GM12878 (cell line): ENCODE measurements around the gene RAB3IL1. TPM values are rescaled to one million over a fixed set of nuclear protein-coding genes. Genes with fewer than 3 reads are reported as not detected.

Experiments used
- ATAC-seq: fragments of 200-7000 bp; cut with Tn5 transposase; 3 replicates; pipeline ENCODE4 v1.9.1; 2020; ENCODE audit warnings: mild to moderate bottlenecking, moderate library complexity
- BruUV-seq: library from RNA; stranded (reverse); fragments of 400-500 nt; replicated peaks from 2 replicates; lab custom pipeline; 2021; lab: Mats Ljungman, UMichigan
- CTCF ChIA-PET: fragments of 300-600 bp; sonication (Branson Sonifier 250); formaldehyde crosslinking; extraction: SDS; loops from one replicate; lab custom pipeline; 2021; ENCODE audit warnings: inconsistent platforms; lab: Yijun Ruan, JAX
- POLR2A ChIA-PET: fragments of 350-600 bp; formaldehyde crosslinking; extraction: SDS; loops from one replicate; lab custom pipeline; 2021; ENCODE audit warnings: inconsistent platforms; lab: Charles Lee
- RAD21 ChIA-PET: fragments of 300-600 bp; sonication (Branson Sonifier 250); formaldehyde crosslinking; loops from one replicate; lab custom pipeline; 2023; ENCODE audit warnings: antibody characterized with exemption; ENCODE audit not compliant: unreplicated experiment; lab: Charles Lee
- SMC1A ChIA-PET: fragments of 300-600 bp; sonication (Branson Sonifier 250); formaldehyde crosslinking; loops from one replicate; lab custom pipeline; 2023; ENCODE audit not compliant: unreplicated experiment, uncharacterized antibody; lab: Charles Lee
- DNase-seq: peaks from one replicate; pipeline ENCODE4 v3.0.0-alpha.2; 2011; ENCODE audit warnings: low read depth, low spot score
- FAIRE-seq: peaks from 3 replicates; lab custom pipeline; 2011; peaks lifted over from hg19 to GRCh38; lab: Jason Lieb, UNC
- H2AFZ ChIP-seq: 2 replicates; pipeline ENCODE4 v1.6.0; 2011; ENCODE audit warnings: low read depth, low read length, control low read depth; ENCODE audit not compliant: control insufficient read depth
- H3K27ac ChIP-seq: 2 replicates; pipeline ENCODE4 v1.5.1; 2011; ENCODE audit warnings: control low read depth; ENCODE audit not compliant: control insufficient read depth, insufficient read depth
- H3K27me3 ChIP-seq, 2 experiments: replicated peaks in 1 of 2; 2 replicates each; pipeline versions ENCODE4 v1.6.0 to v1.6.1; 2011; ENCODE audit warnings: low read length in 1 of 2; ENCODE audit not compliant: control insufficient read depth in 2 of 2, insufficient read depth in 2 of 2
- H3K36me3 ChIP-seq, 2 experiments: 2 replicates each; pipeline ENCODE4 v1.5.1; 2011; ENCODE audit warnings: low read length in 1 of 2; ENCODE audit not compliant: control insufficient read depth in 2 of 2, insufficient read depth in 2 of 2
- H3K4me1 ChIP-seq: 2 replicates; pipeline ENCODE4 v1.6.1; 2011; ENCODE audit warnings: mild to moderate bottlenecking, low read length, moderate library complexity, mixed read lengths; ENCODE audit not compliant: control insufficient read depth, insufficient read depth
- H3K4me2 ChIP-seq: 2 replicates; pipeline ENCODE4 v1.6.0; 2011; ENCODE audit warnings: control low read depth; ENCODE audit not compliant: control insufficient read depth, insufficient read depth
- H3K4me3 ChIP-seq: fragments of 200-600 bp; sonication (generic); 2 replicates; pipeline ENCODE4 v1.5.1; 2016
- H3K79me2 ChIP-seq: 2 replicates; pipeline ENCODE4 v1.6.0; 2011; ENCODE audit warnings: low read length; ENCODE audit not compliant: control insufficient read depth, insufficient read depth
- H3K9ac ChIP-seq: 2 replicates; pipeline ENCODE4 v1.8.0; 2011; ENCODE audit warnings: low read length, control low read depth, mixed read lengths; ENCODE audit not compliant: control insufficient read depth, insufficient read depth
- H3K9me3 ChIP-seq: replicated peaks from 3 replicates; pipeline ENCODE4 v1.5.1; 2011; ENCODE audit warnings: mild to moderate bottlenecking, low read length; ENCODE audit not compliant: control insufficient read depth, insufficient read depth
- H4K20me1 ChIP-seq: 2 replicates; pipeline ENCODE4 v1.6.0; 2011; ENCODE audit not compliant: control insufficient read depth, insufficient read depth
- HCFC1 ChIP-seq: fragments of 150-350 bp; IDR thresholded peaks from 2 replicates; pipeline ENCODE4 v1.6.1; 2014; ENCODE audit warnings: low read length
- NBN ChIP-seq: fragments of 450-650 bp; IDR thresholded peaks from 2 replicates; pipeline ENCODE4 v1.6.1; 2016
- NR2C1 ChIP-seq: fragments of 450-650 bp; IDR thresholded peaks from 2 replicates; pipeline ENCODE4 v1.6.1; 2017; ENCODE audit warnings: antibody characterized with exemption, mild to moderate bottlenecking, moderate library complexity
- WGBS: methylation state at CpG from one replicate; pipeline ENCODE4 v1.1.6; 2016; ENCODE audit warnings: low lambda C conversion rate; ENCODE audit not compliant: insufficient replicate concordance, insufficient coverage; ENCODE audit errors: missing lambda C conversion rate; 5-methylcytosine and 5-hydroxymethylcytosine counted together
- in situ Hi-C: fragments of 300-500 bp; cut with MboI; formaldehyde crosslinking; loops from 9 replicates; pipeline ENCODE4 v1.14.3; 2018; ENCODE audit warnings: mixed read lengths
- intact Hi-C: fragments of 100-400 bp; cut with micrococcal nuclease; formaldehyde crosslinking; loops from one replicate; pipeline ENCODE4 v1.14.2; 2022; ENCODE audit not compliant: unreplicated experiment
- polyA plus RNA-seq, 11 experiments: library from polyadenylated mRNA; depleted of rRNA in 4 of 11; unstranded in 6 of 11; stranded (reverse) in 5 of 11; fragments of >200 nt; fragmentation: Nextera tagmentation in 4 of 11; fragmentation: Illumina TruSeq in 1 of 11; extraction: Ambion mirVana in 4 of 11; extraction: Trizol in 1 of 11; gene quantifications; 1 replicate in 1 of 11; 2 replicates in 10 of 11; pipeline versions ENCODE4 v1.2.1 to v1.2.3, GENCODE V29; 2011 to 2016; ENCODE audit warnings: inconsistent platforms in 2 of 11, missing spikeins in 2 of 11, low read depth in 1 of 11
- total RNA-seq, 4 experiments: library from RNA; depleted of rRNA in 3 of 4; stranded (reverse); fragments of >200 nt in 3 of 4; fragmentation: Illumina TruSeq in 1 of 4; extraction: Trizol in 1 of 4; gene quantifications; 2 replicates each; pipeline versions ENCODE4 v1.2.1 to v1.2.3, GENCODE V29; 2013 to 2021
- TF ChIP-seq, protein P1 (sequence below): IDR thresholded peaks from 2 replicates; pipeline ENCODE4 v1.6.1; 2012; ENCODE audit warnings: improper control_type of control experiment, low read depth, low read length; ENCODE audit not compliant: insufficient replicate concordance

The RAB3IL1 gene
- total and polyA plus RNA-seq, 10 of the 15 experiments (the other 5 are each of a cell fraction or from before 2014, with no cell fraction given), result 0.04 TPM; not detected in 9

GRCh38 chr11:61853698-61854169 lies 63.6 kb downstream of the RAB3IL1 start:
- no peak for DNase-seq

More at GRCh38 chr11:61853698-61854169, 63.6 kb downstream of the RAB3IL1 start:
- no peaks in the 10 kb centered on the region for H3K9me3 ChIP-seq
- FAIRE-seq, result no peak
- H3K4me1 ChIP-seq, result peaks cover 5% of the 10 kb centered on the region; the same call in 1 of the 2 replicates
- no peak overlapping the region for H3K9ac ChIP-seq
- BruUV-seq, result no TSS peak
- ChIA-PET CTCF (interaction anchor here (1.4 to 1.9 kb wide), 2 partner anchors 17 to 56 kb away, joined by 6 to 8 read pairs; no protein-coding TSS in a partner anchor), POLR2A (no interaction called here), RAD21 (no interaction called here), SMC1A (no interaction called here)
- in situ Hi-C loops, result no loop called here
- no peak overlapping the region for H3K4me2 ChIP-seq
- no peak for ATAC-seq
- H3K36me3 ChIP-seq, result peaks cover 26 to 46% of the 10 kb centered on the region in 2 experiments
- no peaks in the 10 kb centered on the region for H3K27me3 ChIP-seq
- no peaks in the 10 kb centered on the region for H3K79me2 ChIP-seq
- intact Hi-C loops, result no loop called here
- no peak overlapping the region for H3K4me3 ChIP-seq
- H2AFZ ChIP-seq, result no peak overlapping the region
- TF ChIP-seq HCFC1 (no peak), NBN (no peak), NR2C1 (no peak)
- TF ChIP-seq, protein P1, sequence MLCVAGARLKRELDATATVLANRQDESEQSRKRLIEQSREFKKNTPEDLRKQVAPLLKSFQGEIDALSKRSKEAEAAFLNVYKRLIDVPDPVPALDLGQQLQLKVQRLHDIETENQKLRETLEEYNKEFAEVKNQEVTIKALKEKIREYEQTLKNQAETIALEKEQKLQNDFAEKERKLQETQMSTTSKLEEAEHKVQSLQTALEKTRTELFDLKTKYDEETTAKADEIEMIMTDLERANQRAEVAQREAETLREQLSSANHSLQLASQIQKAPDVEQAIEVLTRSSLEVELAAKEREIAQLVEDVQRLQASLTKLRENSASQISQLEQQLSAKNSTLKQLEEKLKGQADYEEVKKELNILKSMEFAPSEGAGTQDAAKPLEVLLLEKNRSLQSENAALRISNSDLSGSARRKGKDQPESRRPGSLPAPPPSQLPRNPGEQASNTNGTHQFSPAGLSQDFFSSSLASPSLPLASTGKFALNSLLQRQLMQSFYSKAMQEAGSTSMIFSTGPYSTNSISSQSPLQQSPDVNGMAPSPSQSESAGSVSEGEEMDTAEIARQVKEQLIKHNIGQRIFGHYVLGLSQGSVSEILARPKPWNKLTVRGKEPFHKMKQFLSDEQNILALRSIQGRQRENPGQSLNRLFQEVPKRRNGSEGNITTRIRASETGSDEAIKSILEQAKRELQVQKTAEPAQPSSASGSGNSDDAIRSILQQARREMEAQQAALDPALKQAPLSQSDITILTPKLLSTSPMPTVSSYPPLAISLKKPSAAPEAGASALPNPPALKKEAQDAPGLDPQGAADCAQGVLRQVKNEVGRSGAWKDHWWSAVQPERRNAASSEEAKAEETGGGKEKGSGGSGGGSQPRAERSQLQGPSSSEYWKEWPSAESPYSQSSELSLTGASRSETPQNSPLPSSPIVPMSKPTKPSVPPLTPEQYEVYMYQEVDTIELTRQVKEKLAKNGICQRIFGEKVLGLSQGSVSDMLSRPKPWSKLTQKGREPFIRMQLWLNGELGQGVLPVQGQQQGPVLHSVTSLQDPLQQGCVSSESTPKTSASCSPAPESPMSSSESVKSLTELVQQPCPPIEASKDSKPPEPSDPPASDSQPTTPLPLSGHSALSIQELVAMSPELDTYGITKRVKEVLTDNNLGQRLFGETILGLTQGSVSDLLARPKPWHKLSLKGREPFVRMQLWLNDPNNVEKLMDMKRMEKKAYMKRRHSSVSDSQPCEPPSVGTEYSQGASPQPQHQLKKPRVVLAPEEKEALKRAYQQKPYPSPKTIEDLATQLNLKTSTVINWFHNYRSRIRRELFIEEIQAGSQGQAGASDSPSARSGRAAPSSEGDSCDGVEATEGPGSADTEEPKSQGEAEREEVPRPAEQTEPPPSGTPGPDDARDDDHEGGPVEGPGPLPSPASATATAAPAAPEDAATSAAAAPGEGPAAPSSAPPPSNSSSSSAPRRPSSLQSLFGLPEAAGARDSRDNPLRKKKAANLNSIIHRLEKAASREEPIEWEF, result no peak
- 81% methylated on average over 13 of the region's 13 CpGs for WGBS
- H3K27ac ChIP-seq, result no peak overlapping the region
- no peaks in the 10 kb centered on the region for H4K20me1 ChIP-seq
